Natural killer cell (primary cell): ENCODE results near the gene CEP250. TPM values are rescaled to one million over a fixed set of nuclear protein-coding genes. Genes with fewer than 3 reads are reported as not detected.

Experiments used
- ATAC-seq, 3 donors: fragments of 150-1000 bp in 2 of 3; fragments of 200-7000 bp in 1 of 3; cut with Tn5 transposase; 1 replicate in 1 of 3; 2 replicates in 2 of 3; pipeline ENCODE4 v1.10.0; 2021; ENCODE audit warnings: mild to moderate bottlenecking in 2 of 3, moderate library complexity in 2 of 3
- DNase-seq, 2 donors: peaks; one replicate each; pipeline versions ENCODE4 v3.0.0 to v3.0.0-alpha.2; 2013 to 2021; ENCODE audit warnings: mixed read lengths in 1 of 2
- H3K27ac ChIP-seq: one replicate; pipeline ENCODE4 v1.5.1; 2013; ENCODE audit warnings: mild to moderate bottlenecking, low read length
- H3K27me3 ChIP-seq: one replicate; pipeline ENCODE4 v1.6.1; 2013; ENCODE audit warnings: low read length; ENCODE audit not compliant: control insufficient read depth, insufficient read depth
- H3K36me3 ChIP-seq: one replicate; pipeline ENCODE4 v1.6.1; 2013; ENCODE audit warnings: low read length; ENCODE audit not compliant: control insufficient read depth, insufficient read depth
- H3K4me1 ChIP-seq: one replicate; pipeline ENCODE4 v1.6.1; 2013; ENCODE audit warnings: low read length; ENCODE audit not compliant: control insufficient read depth, insufficient read depth
- H3K4me3 ChIP-seq: one replicate; pipeline ENCODE4 v1.5.1; 2013; ENCODE audit warnings: low read length
- H3K9me3 ChIP-seq: one replicate; pipeline ENCODE4 v1.6.1; 2013; ENCODE audit warnings: low read length; ENCODE audit not compliant: control insufficient read depth, insufficient read depth
- H3K27ac Mint-ChIP-seq, 2 donors: one replicate each; pipeline ENCODE4 v1.8.0; 2022; ENCODE audit warnings: mild to moderate bottlenecking in 2 of 2, mixed read lengths in 2 of 2, moderate library complexity in 1 of 2
- H3K27me3 Mint-ChIP-seq, 2 donors: one replicate each; pipeline ENCODE4 v1.8.0; 2022; ENCODE audit warnings: low read depth in 2 of 2, mixed read lengths in 2 of 2
- H3K36me3 Mint-ChIP-seq: one replicate; pipeline ENCODE4 v1.8.0; 2022; ENCODE audit warnings: mixed read lengths
- H3K4me1 Mint-ChIP-seq, 2 donors: one replicate each; pipeline ENCODE4 v1.8.0; 2022; ENCODE audit warnings: mixed read lengths in 2 of 2
- H3K4me3 Mint-ChIP-seq: one replicate; pipeline ENCODE4 v1.8.0; 2022; ENCODE audit warnings: mild to moderate bottlenecking, moderate library complexity, mixed read lengths
- H3K9me3 Mint-ChIP-seq, 2 donors: one replicate each; pipeline ENCODE4 v1.8.0; 2022; ENCODE audit warnings: mixed read lengths in 2 of 2
- CTCF ChIP-seq: fragments of 200-600 bp; IDR thresholded peaks from one replicate; pipeline ENCODE4 v1.8.0; 2022; ENCODE audit warnings: antibody characterized with exemption
- WGBS: methylation state at CpG from one replicate; pipeline ENCODE4 v1.1.7; 2013; ENCODE audit warnings: missing lambda C conversion rate; ENCODE audit not compliant: insufficient coverage; 5-methylcytosine and 5-hydroxymethylcytosine counted together
- intact Hi-C: fragments of 100-400 bp; cut with micrococcal nuclease; formaldehyde crosslinking; loops from one replicate; pipeline ENCODE4 v1.14.2; 2022
- total RNA-seq, 4 donors: library from RNA; stranded (reverse); fragments of 120-200 nt in 1 of 4; gene quantifications; one replicate each; pipeline versions ENCODE4 v1.2.3 to v1.2.4, GENCODE V29; 2013 to 2022

CEP250 gene
- total RNA-seq, 3 donors from 2014 or later (not counting 1 experiment from before 2014, with no cell fraction given): 61.5 to 91.8 (median 80.8) TPM

GRCh38 chr20:35523298-35523888, 68.0 kb downstream of the CEP250 start:
- no peak overlapping the region for H3K4me3 ChIP-seq
- no peak overlapping the region for H3K27ac Mint-ChIP-seq
- DNase-seq (peak in 1 of 2 donors; percentile 47), ATAC-seq (peak in 1 of 3 donors; percentile 58)
- no peak for TF ChIP-seq CTCF
- no peaks in the 10 kb centered on the region for H3K9me3 Mint-ChIP-seq
- no peaks in the 10 kb centered on the region for H3K27me3 ChIP-seq
- no peak overlapping the region for H3K27ac ChIP-seq
- H3K4me3 Mint-ChIP-seq: no peak overlapping the region
- no peaks in the 10 kb centered on the region for H3K9me3 ChIP-seq
- 77% methylated on average over 6 of the region's 6 CpGs for WGBS
- no peaks in the 10 kb centered on the region for H3K36me3 Mint-ChIP-seq
- no peaks in the 10 kb centered on the region for H3K4me1 Mint-ChIP-seq
- no peaks in the 10 kb centered on the region for H3K27me3 Mint-ChIP-seq
- no peaks in the 10 kb centered on the region for H3K4me1 ChIP-seq
- intact Hi-C loops: loop anchor here (5.0 kb wide), 1 partner anchor 61 kb away; no protein-coding TSS in a partner anchor
- H3K36me3 ChIP-seq: no peaks in the 10 kb centered on the region

GRCh38 chr20:35525639-35526038, 70.2 kb downstream of the CEP250 start:
- Mint-ChIP-seq H3K4me3 (no peak overlapping the region), H3K36me3 (no peaks in the 10 kb centered on the region), H3K27me3 (no peaks in the 10 kb centered on the region), H3K27ac (no peak overlapping the region), H3K4me1 (no peaks in the 10 kb centered on the region), H3K9me3 (no peaks in the 10 kb centered on the region)
- no peaks in the 10 kb centered on the region for H3K27me3 ChIP-seq
- no peaks in the 10 kb centered on the region for H3K4me1 ChIP-seq
- WGBS: 100% methylated on average over 1 of the region's 1 CpG
- DNase-seq (no peak), ATAC-seq (no peak)
- no peaks in the 10 kb centered on the region for H3K36me3 ChIP-seq
- no peak for TF ChIP-seq CTCF
- intact Hi-C loops: no loop called here
- H3K9me3 ChIP-seq: no peaks in the 10 kb centered on the region
- no peak overlapping the region for H3K27ac ChIP-seq
- H3K4me3 ChIP-seq: no peak overlapping the region

- Histone ChIP-seq H3K27ac (no peak overlapping the region), H3K9me3 (no peaks in the 10 kb centered on the region), H3K36me3 (no peaks in the 10 kb centered on the region), H3K4me3 (no peak overlapping the region), H3K4me1 (no peaks in the 10 kb centered on the region), H3K27me3 (no peaks in the 10 kb centered on the region)
- no peak for TF ChIP-seq CTCF
- H3K4me1 Mint-ChIP-seq: no peaks in the 10 kb centered on the region
- no peaks in the 10 kb centered on the region for H3K36me3 Mint-ChIP-seq
- no peak for ATAC-seq
- no peaks in the 10 kb centered on the region for H3K27me3 Mint-ChIP-seq
- no peak for DNase-seq
- H3K9me3 Mint-ChIP-seq: no peaks in the 10 kb centered on the region
- H3K27ac Mint-ChIP-seq: no peak overlapping the region
- intact Hi-C loops: no loop called here
- 92% methylated on average over 12 of the region's 12 CpGs for WGBS
- no peak overlapping the region for H3K4me3 Mint-ChIP-seq
Measured at GRCh38 chr20:35527122-35527769, 71.8 kb downstream of the CEP250 start.
